Activated CD8-positive, alpha-beta memory T cell treated with anti-CD3 and anti-CD28 coated beads, Interleukin-2, amount 50 U/mL, for 24 hours (primary cell): ENCODE measurements around the gene ERN1.
"Not testable (repeated sequence)": the region's sequence is repeated elsewhere in the genome, so short reads cannot be mapped to it uniquely, and the experiment has no call there.

Source experiments
- DNase-seq: peaks from one replicate; pipeline ENCODE4 v3.0.0-alpha.2; 2020; ENCODE audit errors: extremely low read depth

ERN1 gene

GRCh38 chr17:64138441-64138840, 8.5 kb upstream of the ERN1 start:
- no peak for DNase-seq

GRCh38 chr17:64135000-64135399, 5.1 kb upstream of the ERN1 start:
- no peak for DNase-seq

GRCh38 chr17:64134216-64134970, 4.4 kb upstream of the ERN1 start:
- no peak for DNase-seq

- no peak for DNase-seq
These were observed 3.7 kb upstream of the ERN1 start for GRCh38 chr17:64133546-64134215.

GRCh38 chr17:64131606-64132270, 1.8 kb upstream of the ERN1 start:
- no peak for DNase-seq

- DNase-seq, result peak; percentile 23
These were observed 636 bp upstream of the ERN1 start for GRCh38 chr17:64130559-64131001.

GRCh38 chr17:64129515-64129764, 504 bp downstream of the ERN1 start:
- no peak for DNase-seq

GRCh38 chr17:64128787-64129514, 993 bp downstream of the ERN1 start:
- DNase-seq, result no peak

- DNase-seq, result no peak
These were observed 3.0 kb downstream of the ERN1 start for GRCh38 chr17:64126918-64127317.

- no peak for DNase-seq
These were observed 4.0 kb downstream of the ERN1 start for GRCh38 chr17:64125937-64126336.

- no peak for DNase-seq
These were observed 5.3 kb downstream of the ERN1 start for GRCh38 chr17:64124609-64125008.

- no peak for DNase-seq
These were observed 6.8 kb downstream of the ERN1 start for GRCh38 chr17:64123114-64123513.

GRCh38 chr17:64120972-64121786, 8.8 kb downstream of the ERN1 start:
- DNase-seq, result not testable (repeated sequence)

- DNase-seq, result no peak
These were observed 9.7 kb downstream of the ERN1 start for GRCh38 chr17:64120159-64120810.

GRCh38 chr17:64117981-64118979, 11.7 kb downstream of the ERN1 start:
- DNase-seq, result no peak

GRCh38 chr17:64115822-64116534, 14.0 kb downstream of the ERN1 start:
- DNase-seq, result no peak

GRCh38 chr17:64115043-64115698, 14.8 kb downstream of the ERN1 start:
- no peak for DNase-seq

- no peak for DNase-seq
These were observed 16.9 kb downstream of the ERN1 start for GRCh38 chr17:64113006-64113405.

- DNase-seq, result no peak
These were observed 18.1 kb downstream of the ERN1 start for GRCh38 chr17:64111831-64112230.
